ENCODE results near the gene CFAP77. TPM values are rescaled to one million over a fixed set of nuclear protein-coding genes. Genes with fewer than 3 reads are reported as not detected.

Gene CFAP77
- total RNA-seq, 1 donor from 2014 or later, result 2.5 TPM

DNA sequence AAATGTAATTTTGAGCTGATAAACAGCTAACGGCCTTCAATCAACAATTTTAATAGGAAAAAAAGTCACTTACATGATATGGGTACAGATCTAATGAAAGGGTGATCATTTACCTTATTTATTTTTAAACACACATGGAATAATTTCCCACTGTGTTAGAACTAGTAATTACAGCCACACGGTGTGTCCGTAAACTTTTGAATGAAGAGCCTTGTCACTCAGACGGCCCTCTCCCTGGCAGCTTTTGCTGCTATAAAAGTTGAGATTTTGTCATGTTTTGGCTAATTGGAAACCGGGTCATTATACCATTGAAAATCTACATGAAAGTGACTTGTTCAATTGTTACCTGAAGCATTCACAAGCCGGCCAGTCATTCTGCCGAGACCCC lies 15.7 kb downstream of the CFAP77 start:
- intact Hi-C loops (cut with micrococcal nuclease), result no loop called here
- H3K4me1 ChIP-seq, result no peaks in the 10 kb centered on the region
- H3K27me3 ChIP-seq (ENCODE audit: low read depth), result peaks cover 67% of the 10 kb centered on the region
- no peak overlapping the region for H3K4me3 ChIP-seq
- H3K27ac ChIP-seq (replicated peaks), result no peak overlapping the region
- no peak for DNase-seq
- no peaks in the 10 kb centered on the region for H3K9me3 ChIP-seq (replicated peaks)
- no peaks in the 10 kb centered on the region for H3K36me3 ChIP-seq
- TF ChIP-seq, protein P1, sequence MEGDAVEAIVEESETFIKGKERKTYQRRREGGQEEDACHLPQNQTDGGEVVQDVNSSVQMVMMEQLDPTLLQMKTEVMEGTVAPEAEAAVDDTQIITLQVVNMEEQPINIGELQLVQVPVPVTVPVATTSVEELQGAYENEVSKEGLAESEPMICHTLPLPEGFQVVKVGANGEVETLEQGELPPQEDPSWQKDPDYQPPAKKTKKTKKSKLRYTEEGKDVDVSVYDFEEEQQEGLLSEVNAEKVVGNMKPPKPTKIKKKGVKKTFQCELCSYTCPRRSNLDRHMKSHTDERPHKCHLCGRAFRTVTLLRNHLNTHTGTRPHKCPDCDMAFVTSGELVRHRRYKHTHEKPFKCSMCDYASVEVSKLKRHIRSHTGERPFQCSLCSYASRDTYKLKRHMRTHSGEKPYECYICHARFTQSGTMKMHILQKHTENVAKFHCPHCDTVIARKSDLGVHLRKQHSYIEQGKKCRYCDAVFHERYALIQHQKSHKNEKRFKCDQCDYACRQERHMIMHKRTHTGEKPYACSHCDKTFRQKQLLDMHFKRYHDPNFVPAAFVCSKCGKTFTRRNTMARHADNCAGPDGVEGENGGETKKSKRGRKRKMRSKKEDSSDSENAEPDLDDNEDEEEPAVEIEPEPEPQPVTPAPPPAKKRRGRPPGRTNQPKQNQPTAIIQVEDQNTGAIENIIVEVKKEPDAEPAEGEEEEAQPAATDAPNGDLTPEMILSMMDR (IDR thresholded peaks at IDR 0.05; ENCODE audit: borderline replicate concordance), result no peak

DNA sequence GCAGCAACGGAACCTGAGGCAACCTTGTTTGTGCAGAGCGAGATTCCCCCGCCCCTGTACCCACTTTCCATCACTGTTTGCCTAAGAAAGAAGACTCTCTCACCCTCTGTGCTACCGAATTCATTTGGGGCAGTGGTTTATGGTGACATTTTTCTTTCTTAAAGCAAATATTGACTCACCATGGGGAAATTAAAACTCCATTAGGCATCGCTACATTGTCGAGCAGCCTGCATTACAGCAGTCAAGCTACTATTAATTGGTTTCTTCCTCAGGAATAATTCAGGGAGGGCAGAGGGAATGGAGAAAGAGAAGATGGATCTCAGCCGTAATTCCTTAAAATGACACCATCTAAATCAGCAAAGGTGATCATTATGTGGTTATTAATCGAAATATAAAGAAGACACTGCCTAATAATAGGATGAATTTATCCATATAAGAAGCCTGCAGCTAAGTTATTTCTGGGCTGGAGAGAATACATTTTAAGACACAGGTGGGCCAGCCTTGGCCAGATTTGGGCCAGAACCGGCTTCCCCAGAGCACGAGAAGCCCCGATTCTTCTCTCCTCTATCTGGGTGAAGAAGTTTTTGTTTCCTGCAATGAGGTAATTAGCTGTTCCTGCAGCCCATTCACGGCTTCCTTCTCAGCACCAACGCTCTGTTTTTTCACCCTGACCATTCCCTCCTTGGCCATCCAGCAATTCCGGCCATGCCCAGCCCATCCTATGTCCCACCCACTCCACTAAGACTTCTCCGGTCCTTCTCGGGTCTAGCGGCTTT lies 16.8 kb downstream of the CFAP77 start:
- TF ChIP-seq, protein P1 (IDR thresholded peaks at IDR 0.05; ENCODE audit: borderline replicate concordance), result no peak
- intact Hi-C loops (cut with micrococcal nuclease), result no loop called here
- H3K27me3 ChIP-seq (ENCODE audit: low read depth), result peaks cover 63% of the 10 kb centered on the region
- no peak overlapping the region for H3K27ac ChIP-seq (replicated peaks)
- no peaks in the 10 kb centered on the region for H3K4me1 ChIP-seq
- H3K4me3 ChIP-seq, result no peak overlapping the region
- no peak for DNase-seq
- H3K9me3 ChIP-seq (replicated peaks), result no peaks in the 10 kb centered on the region
- H3K36me3 ChIP-seq, result no peaks in the 10 kb centered on the region

DNA sequence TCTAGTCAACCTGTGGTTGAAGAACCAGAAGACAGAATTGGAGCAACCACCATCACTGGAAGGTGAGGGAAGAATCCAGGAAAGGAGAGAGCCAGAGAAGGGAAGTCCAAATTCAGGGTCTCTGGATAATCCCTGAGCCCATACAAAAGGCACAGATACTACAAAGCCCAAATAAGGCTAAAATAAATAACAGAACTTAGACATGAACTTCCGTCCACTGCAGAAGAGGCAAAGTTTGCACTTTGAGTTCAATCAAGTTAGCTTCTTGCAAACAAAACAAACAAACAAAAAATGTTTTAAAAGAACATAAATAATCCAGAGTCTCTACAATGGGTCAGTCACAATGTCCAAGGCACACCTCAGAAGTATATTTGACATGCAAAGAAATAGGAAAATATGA lies 21.0 kb downstream of the CFAP77 start:
- Histone ChIP-seq H3K9me3 (replicated peaks) (no peaks in the 10 kb centered on the region), H3K27me3 (ENCODE audit: low read depth) (peaks cover 43% of the 10 kb centered on the region), H3K36me3 (no peaks in the 10 kb centered on the region), H3K27ac (replicated peaks) (no peak overlapping the region), H3K4me1 (no peaks in the 10 kb centered on the region), H3K4me3 (no peak overlapping the region)
- DNase-seq, result no peak
- TF ChIP-seq, protein P1 (IDR thresholded peaks at IDR 0.05; ENCODE audit: borderline replicate concordance), result no peak
- intact Hi-C loops (cut with micrococcal nuclease), result no loop called here

DNA sequence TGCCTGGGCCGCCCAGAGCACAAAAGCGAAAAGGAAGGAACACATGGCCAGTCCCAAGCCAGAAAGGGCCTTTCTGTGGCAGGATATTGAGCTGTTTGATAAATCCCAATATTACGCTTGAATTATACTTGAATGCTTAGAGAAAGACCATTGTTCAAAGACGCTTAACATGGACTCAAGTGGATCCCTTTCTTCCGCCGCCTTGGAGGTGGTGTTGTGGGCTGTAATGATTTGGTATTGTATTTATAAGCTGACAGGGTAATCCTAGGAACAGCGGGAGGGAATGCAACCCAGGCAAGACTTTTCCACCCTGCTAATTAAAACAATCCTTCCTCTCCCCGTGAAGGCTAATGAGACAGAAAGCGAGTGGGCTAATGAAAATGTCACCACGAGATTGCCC lies 24.9 kb downstream of the CFAP77 start:
- intact Hi-C loops (cut with micrococcal nuclease), result no loop called here
- no peak for DNase-seq
- Histone ChIP-seq H3K36me3 (no peaks in the 10 kb centered on the region), H3K4me1 (no peaks in the 10 kb centered on the region), H3K4me3 (no peak overlapping the region), H3K27me3 (ENCODE audit: low read depth) (peaks cover 23% of the 10 kb centered on the region), H3K9me3 (replicated peaks) (no peaks in the 10 kb centered on the region), H3K27ac (replicated peaks) (no peak overlapping the region)
- TF ChIP-seq, protein P1 (IDR thresholded peaks at IDR 0.05; ENCODE audit: borderline replicate concordance), result no peak

DNA sequence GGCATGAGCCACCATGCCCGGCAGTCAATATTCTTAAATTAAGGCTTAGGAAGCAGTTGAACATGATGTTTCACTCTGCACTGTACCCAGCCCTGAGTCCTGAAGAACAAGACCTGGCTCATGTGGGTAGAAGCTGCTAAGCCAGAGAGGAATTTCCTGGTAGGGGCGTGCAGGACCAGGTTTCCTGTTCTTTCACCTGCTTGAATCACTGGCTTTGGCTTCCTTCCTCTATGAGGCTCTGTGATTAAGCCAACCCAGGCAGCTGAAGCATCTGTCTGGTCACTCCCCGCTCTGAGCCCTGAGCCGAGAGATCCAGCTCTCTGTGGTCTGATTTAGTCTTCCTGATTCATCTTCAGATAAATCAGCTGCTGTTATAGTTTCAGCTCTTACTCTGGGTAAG lies 29.1 kb downstream of the CFAP77 start:
- peaks cover 39% of the 10 kb centered on the region for H3K27me3 ChIP-seq (ENCODE audit: low read depth)
- H3K9me3 ChIP-seq (replicated peaks), result no peaks in the 10 kb centered on the region
- no peaks in the 10 kb centered on the region for H3K4me1 ChIP-seq
- H3K4me3 ChIP-seq, result no peak overlapping the region
- TF ChIP-seq, protein P1 (IDR thresholded peaks at IDR 0.05; ENCODE audit: borderline replicate concordance), result no peak
- intact Hi-C loops (cut with micrococcal nuclease), result no loop called here
- H3K27ac ChIP-seq (replicated peaks), result no peak overlapping the region
- no peak for DNase-seq
- no peaks in the 10 kb centered on the region for H3K36me3 ChIP-seq

All from left ventricle myocardium inferior (tissue), 1 donor.